B cell (primary cell): ENCODE data around the gene LMO1.

ENCODE experiments used
- EZH2 ChIP-seq: IDR thresholded peaks from 2 replicates; pipeline ENCODE4 v1.6.1; 2012; ENCODE audit warnings: borderline replicate concordance, low read depth, mild to moderate bottlenecking, moderate library complexity, low read length; ENCODE audit not compliant: insufficient read depth, poor library complexity, severe bottlenecking
- TF ChIP-seq, protein P1 (sequence below): fragments of 200-600 bp; IDR thresholded peaks from one replicate; pipeline ENCODE4 v1.8.0; 2022; ENCODE audit warnings: antibody characterized with exemption, mild to moderate bottlenecking

DNA sequence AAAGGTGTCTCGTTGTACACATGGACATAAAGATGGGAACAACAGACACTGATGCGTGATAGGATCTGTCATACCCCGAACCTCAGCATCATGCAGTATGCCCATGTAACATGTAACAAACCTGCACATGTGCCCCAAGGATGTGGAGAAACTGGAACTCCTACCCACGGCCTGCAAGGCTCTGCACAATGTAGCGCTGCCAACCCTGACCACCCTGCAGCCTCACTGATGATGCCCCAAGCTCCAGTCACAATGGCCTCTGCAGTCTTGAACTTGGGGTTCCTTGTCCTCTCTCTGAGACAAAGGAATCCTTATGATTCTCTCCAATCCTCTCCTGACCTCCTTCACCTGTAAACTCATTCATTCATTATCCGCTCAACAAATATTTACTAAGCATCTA is 14.2 kb downstream of the LMO1 start:
- TF ChIP-seq, protein P1, sequence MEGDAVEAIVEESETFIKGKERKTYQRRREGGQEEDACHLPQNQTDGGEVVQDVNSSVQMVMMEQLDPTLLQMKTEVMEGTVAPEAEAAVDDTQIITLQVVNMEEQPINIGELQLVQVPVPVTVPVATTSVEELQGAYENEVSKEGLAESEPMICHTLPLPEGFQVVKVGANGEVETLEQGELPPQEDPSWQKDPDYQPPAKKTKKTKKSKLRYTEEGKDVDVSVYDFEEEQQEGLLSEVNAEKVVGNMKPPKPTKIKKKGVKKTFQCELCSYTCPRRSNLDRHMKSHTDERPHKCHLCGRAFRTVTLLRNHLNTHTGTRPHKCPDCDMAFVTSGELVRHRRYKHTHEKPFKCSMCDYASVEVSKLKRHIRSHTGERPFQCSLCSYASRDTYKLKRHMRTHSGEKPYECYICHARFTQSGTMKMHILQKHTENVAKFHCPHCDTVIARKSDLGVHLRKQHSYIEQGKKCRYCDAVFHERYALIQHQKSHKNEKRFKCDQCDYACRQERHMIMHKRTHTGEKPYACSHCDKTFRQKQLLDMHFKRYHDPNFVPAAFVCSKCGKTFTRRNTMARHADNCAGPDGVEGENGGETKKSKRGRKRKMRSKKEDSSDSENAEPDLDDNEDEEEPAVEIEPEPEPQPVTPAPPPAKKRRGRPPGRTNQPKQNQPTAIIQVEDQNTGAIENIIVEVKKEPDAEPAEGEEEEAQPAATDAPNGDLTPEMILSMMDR: no peak
- TF ChIP-seq EZH2: no peak
